PC-9 (cell line): ENCODE results near the gene NR2F1-AS1.

Source experiments
- CTCF ChIP-seq: fragments of 200-600 bp; sonication (generic); conservative IDR thresholded peaks from 2 replicates; pipeline ENCODE4 v1.6.1; 2017; ENCODE audit warnings: mixed run types, antibody characterized with exemption, mild to moderate bottlenecking, moderate library complexity
- EZH2 ChIP-seq: fragments of 200-600 bp; sonication (generic); IDR thresholded peaks from 2 replicates; pipeline ENCODE4 v1.8.0; 2017; ENCODE audit warnings: antibody characterized with exemption, low read depth

DNA sequence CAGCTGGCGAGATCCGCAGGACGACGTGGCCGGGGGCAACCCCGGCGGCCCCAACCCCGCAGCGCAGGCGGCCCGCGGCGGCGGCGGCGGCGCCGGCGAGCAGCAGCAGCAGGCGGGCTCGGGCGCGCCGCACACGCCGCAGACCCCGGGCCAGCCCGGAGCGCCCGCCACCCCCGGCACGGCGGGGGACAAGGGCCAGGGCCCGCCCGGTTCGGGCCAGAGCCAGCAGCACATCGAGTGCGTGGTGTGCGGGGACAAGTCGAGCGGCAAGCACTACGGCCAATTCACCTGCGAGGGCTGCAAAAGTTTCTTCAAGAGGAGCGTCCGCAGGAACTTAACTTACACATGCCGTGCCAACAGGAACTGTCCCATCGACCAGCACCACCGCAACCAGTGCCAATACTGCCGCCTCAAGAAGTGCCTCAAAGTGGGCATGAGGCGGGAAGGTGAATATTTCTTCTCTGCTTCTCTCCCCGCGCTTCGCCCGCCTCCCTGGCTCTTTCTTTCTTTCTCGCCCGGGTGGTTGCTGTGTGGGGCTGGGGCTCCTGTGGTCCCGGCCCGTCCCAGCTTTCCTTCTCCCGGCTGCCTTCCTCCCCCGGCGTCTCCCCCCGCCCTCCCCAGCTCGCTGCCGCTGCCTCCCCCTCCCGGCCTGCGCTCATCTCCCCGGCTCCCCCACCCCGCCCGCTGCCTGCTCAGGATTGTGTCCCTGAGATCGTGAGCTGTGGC, 4.2 kb upstream of the NR2F1-AS1 start:
- TF ChIP-seq EZH2 (no peak), CTCF (no peak)
